HK-2 (cell line): ENCODE measurements around the gene ATP6V0E1.
"Not testable (repeated sequence)": the region's sequence is repeated elsewhere in the genome, so short reads cannot be mapped to it uniquely, and the experiment has no call there.

ENCODE experiments used
- DNase-seq: peaks from one replicate; pipeline ENCODE4 v3.0.0-alpha.2; 2018; ENCODE audit not compliant: unreplicated experiment

Gene ATP6V0E1

DNA sequence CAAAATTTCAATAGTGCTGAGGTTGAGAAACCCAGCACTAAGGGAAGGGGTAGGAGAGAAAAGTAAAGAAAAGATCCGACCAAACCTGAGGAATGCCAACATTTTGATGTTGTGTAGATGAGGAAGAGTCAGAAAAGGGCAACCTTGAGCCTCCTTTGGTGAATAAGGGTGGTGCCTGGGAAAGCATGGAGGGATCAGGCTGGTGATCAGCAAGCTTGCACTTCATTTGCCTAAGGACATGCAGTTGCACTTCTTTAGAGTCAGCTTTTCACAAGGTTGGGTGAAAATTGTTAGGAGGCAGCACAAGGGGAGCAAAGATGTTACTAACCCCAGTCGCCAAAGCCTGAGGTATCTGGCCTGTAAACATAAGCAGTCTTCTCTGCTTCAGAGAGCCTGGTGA, 20.4 kb downstream of the ATP6V0E1 start:
- no peak for DNase-seq

DNA sequence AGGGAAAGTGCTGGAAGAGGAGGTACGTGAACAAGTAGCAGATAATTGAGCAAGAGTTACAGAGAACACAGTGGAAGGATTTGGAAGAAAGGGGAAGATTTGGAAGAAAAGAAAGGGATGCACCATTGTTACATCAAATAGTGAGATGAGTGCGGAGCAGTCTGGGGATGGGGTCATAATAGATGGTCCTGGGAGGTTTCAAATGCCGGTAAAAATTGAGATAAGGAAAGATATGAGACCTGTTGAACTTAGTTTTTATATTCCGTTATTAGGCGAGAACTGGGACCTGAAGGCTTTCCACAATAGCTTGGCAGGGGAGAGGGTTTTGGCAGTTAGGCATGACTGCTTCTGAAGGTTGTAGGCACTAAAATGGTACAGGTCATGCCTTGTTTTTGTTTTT, 20.9 kb downstream of the ATP6V0E1 start:
- DNase-seq, result no peak

DNA sequence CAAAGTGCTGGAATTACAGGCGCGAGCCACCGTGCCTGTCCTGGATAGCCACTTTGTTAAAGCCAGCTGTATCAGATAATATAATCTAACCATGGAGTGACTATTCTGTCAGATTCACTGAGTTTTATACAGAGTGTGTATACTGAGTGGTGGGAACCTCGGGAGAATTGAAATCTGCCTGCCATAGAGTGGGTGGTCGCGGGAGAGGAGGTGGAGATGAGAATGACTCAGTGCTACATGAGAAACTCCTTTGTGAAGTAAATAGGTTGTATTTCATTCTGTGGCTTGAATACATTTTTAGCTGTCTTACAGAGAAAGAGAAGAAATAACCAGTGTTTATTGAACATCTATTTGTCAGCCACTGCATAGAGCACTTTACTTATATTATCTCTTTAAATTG, 26.4 kb downstream of the ATP6V0E1 start:
- no peak for DNase-seq

DNA sequence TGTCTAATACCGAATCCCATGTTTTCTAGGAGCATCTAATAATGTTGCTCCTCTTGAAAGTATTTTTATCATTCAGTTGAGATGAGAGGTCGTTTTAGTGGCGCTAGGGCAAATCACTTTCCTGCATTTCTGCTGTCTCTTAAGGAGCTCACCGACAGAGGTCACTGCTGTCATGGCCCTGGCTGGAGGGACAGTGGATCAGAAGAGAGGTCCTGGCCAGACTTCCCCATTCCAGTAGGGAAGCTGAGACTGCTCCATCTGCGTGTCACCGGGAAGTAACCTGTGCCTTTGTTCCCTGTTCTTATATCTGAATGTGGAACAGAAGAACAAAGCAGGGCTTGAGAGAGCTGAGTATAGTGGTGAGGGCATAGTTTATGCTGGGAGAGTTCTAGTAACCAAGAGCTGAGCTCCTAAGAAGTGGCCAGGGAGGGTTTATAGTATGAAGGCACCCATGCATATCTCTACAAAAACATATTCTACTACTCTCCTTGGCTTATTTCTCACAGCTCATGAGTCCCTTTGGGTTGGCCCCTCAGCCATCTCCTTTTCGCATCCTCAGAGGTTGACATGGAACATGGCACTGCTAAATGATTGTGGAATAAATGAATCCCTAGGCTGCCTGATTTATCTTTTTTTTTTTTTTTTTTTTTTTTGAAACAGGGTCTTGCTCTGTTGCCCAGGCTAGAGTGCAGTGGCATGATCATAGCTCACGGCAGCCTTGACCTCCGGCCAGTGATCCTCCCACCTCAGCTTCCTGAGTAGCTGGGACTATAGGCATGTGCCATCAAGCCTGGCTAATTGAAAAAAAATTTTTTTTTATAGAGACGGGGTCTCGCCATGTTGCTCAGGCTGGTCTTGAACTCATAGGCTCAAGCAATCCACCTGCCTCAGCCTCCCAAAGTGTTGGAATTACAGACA, 27.2 kb downstream of the ATP6V0E1 start:
- no peak for DNase-seq

DNA sequence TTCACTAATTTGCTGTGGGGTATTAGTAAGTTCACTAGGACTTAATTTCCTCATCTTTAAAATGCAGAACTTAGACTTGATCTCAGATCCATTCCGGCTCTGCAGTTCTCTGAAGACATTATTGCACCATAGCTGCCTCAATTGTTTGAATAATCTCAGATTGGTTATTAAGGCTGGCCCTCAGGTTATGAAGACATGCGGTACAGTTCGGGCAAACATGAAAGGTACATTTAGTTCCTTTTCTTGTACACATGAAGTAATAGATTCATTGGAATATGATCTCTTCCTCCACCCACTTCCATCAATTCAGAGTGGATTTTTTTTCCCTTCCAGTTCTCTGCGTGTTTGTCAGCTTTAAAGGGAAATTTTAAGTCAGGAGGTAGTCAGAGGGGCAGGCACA, 28.0 kb downstream of the ATP6V0E1 start:
- DNase-seq, result no peak

DNA sequence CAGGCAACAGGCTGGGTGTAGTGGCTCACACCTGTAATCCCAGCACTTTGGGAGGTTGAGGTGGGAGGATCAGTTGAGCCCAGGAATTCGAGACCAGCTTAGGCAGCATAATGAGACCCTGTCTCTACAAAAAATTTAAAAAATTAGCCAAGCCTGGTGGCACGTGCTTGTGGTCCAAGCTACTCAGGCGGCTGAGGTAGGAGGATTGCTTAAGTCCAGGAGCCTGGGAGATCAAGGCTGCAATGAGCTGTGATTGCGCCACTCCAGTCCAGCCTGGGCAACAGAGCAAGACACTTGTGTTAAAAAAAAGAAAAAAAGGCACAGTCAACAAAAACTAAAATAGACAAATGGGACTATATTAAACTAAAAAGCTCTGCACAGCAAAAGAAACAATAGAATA, 29.3 kb downstream of the ATP6V0E1 start:
- DNase-seq, result no peak

DNA sequence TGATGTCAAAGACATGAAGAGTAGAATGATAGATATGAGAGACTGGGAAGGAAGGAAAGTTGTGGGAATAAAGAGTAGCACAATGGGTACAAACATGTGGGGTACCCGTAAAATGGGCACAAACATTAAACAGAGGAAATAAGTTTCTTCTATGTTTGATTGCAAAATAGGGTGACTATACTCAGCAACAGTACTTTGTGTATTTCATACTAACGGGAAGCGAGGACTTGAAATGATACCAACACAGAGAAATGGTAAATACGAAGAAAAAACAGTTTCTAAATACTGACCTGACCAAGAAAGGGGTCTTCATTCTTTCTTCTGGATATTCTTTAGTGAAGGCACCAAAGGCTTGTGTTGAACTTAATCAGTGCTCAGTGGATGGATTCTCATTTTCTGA, 31.1 kb downstream of the ATP6V0E1 start:
- no peak for DNase-seq

DNA sequence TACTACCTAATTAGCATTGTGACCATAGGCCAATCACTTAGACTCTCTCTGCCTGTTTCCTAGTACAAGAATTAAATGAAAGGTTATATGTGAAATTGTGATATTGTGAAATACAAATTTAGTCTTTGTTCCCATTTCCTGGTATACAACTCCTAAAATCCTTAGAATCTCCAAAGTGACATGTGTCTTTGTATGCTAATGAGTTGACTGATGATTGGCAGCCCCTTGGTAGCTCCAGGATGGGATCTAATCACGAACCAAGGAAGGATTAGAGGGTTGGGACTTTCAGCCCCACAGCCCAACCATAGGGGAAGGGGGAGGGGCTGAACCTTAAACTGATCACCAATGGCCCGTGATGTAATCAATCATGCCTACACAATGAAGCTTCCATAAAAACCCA, 31.6 kb downstream of the ATP6V0E1 start:
- no peak for DNase-seq

DNA sequence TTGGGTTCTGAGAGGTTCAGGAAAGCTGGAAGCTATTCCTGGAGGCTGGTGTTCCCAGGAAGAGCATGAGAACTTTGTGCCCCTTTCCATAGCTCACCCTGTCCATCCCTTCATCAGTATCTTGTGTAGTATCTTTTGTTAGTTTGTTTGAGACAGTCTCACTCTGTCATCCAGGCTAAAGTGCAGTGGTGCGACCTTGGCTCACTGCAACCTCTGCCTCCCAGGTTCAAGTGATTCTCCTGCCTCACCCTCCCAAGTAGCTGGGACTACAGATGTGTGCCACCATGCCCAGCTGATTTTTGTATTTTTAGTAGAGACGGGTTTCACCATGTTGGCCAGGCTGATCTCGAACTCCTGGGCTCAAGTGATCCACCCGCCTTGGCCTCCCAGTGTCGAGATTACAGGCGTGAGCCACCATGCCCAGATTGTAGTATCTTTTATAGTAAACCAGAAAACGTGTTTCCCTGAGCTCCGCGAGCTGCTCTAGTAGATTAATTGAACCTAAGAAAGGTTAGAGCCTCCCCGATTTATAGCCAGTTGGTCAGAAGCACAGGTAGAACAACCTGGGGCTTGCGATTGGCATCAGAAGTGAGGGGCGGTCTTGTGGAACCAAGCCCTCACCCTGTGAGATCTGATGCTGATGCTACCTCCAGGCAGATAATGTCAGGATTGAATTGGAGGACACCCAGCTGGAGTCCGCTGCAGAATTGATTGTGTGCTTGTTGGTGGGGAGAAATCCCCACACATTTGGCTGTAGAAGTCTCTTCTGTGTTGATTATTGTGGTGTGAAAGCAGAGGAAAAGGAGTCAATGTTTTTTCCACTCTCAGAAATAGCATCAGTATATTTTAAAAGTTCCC, 32.3 kb downstream of the ATP6V0E1 start:
- DNase-seq, result no peak

DNA sequence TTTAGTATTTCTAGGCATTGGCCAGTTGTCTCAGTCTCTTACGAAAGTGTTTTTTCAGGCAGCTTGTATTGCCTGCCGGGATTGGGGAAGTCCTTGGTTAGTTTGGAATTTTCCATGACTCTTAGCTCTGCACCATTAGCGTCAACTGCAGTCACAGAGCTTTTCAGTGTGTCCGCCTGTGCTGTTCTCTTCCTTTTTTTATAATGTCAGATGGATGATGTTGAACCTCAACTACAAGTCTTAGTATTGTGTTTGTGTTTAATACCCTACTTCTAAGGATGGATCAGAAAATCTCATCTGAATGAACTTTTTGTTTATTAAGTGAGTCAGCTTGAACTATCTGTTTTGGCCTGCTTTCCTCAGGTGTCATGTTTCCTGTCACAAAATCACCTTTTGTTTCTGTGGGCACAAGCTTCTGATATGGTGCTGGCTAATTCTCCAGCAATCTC, 33.1 kb downstream of the ATP6V0E1 start:
- DNase-seq, result no peak

DNA sequence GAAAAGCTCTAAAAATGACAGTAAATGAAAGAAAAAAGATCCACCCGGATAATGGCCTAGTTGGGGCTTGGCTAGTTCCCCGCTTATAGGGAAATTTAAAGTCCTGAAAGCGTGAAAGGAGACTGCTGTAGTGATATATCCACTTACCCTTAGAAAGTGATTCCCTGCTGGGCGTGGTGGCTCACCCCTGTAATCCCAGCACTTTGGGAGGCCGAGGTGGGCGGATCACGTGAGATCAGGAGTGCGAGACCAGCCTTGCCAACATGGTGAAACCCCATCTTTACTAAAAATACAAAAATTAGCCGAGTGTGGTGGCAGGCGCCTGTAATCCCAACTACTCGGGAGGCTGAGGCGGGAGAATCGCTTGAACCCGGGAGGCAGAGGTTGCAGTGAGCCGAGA, 33.5 kb downstream of the ATP6V0E1 start:
- DNase-seq, result not testable (repeated sequence)

DNA sequence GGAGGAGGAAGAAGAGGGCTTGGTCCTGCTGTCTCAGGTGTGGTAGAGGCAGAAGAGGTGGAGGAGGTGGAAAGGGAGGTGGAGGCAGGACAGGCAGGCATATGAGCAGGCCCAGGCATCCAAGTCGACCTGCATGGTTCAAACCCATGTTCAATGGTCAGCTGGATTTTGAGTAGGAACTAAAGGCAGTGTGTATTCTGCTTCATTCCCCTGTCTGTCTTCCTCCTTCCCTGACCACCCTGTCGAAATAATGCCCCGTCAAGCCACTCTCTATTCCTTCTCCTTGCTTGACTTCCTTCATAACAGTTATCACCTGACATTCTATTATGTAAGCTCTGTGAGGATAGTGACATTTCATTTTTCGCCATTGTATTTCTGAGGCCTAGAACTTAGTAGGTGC, 34.8 kb downstream of the ATP6V0E1 start:
- DNase-seq, result no peak

DNA sequence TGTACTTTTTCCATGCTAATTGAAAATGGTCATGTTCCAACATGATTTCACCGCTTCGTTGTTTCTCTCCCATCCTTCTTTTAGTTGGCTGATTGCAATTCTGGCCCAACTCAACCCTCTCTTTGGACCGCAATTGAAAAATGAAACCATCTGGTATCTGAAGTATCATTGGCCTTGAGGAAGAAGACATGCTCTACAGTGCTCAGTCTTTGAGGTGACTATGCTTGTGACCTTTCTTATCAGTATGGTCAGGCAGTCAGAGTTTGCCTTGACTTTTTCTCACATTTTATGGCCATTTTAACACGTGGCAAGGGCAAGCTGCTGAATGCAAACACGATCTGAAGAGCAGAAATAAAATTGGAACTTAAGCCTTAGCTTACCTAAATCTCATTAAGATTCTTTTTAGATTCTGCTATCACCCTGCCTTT, 36.6 kb downstream of the ATP6V0E1 start:
- DNase-seq, result no peak

DNA sequence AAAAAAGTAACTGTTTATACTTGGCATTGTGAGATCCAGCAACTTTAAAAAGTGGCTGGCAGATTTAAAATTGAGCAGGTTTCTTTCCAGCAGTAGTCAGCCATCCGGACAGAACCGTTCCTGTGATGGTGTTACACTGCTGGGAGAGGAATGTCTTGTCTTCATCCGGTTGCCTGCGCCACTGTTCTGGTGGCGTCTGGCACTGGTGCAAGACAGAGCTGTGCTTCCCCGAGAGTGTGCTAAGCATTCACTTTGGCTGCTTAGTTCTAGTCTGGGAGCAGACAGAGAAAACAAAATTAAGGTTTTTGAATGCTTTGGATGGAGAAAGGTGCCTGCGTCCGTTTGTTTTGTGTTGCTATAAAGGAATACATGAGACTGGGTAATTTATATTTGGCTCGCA, 37.1 kb downstream of the ATP6V0E1 start:
- no peak for DNase-seq

DNA sequence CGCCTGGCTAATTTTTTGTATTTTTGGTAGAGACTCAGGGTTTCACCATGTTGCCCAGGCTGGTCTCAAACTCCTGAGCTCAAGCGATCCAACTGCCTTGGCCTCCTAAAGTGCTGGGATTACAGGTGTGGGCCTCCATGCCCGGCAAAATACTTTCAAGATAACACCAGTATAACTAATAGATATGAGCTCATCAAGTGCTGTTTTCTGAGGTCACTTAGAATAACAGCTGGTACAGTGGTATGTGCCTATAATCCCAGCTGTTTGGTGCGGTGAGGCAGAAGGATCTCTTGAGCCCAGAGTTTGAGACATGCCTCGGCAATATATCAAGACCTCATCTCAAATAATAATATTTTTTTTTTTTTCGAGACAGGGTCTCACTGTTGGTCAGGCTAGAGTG, 42.1 kb downstream of the ATP6V0E1 start:
- DNase-seq, result no peak

DNA sequence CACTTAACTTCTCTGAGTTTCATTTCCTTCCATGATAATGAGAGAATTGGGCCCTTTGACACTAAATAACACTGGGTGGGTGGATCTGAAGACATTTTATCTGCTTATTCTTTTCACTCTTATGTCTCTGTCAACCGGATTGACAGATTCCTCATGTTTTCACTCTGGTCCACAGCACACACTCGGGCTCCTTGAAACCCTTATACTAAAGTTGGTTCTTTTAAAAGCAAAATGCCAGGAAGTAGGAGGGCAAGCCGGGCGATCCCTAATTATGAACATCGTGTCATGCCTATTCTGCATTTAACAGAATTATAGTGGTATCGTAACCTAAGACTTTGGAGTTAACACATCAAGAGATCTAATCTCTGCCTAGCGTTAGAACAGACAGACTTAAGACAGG, 44.3 kb downstream of the ATP6V0E1 start:
- no peak for DNase-seq

DNA sequence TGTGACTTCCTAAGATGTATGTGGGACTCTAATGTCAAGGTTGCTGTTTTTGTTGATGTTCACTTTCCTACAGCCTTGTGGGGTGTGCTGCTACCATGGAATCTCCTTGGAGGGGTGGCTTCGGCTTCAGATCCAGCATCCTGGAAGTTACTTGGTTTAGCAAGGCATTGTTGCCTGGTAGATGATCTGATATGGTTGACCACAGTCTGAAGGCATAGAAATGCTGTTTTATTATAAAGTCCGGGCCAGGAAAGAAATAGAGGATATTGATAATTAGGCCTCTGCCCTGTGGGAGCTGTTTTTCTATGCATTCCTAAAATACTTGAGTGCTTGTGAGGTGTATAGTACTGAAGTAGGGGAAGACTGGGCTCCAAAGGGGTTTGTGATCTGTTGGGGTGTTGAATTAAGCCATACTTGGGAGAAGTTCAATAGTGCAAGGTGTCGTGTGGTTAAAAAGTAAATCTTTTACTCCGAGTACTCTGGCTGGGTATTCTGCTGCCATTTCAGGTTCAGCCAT, 45.3 kb downstream of the ATP6V0E1 start:
- DNase-seq, result no peak

DNA sequence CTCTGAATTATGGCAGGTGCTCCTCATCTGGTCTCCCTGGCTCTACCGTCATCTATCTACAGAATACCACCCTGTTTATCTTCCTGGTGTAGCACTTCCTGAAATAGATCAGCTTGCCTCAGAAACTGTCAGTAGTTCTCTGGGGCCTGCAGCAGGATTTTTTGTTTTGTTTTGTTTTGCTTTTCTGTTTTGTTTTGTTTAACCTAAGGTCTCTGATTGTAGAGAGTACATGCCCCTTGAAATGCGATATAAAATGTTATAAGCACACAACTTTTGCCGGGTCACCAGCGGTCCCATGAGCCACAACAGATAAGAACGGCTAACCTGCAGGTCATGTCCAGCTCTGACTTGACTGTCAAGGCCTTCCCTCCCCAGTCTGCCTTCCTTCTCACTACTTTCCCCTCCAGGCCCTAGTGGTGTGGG, 45.9 kb downstream of the ATP6V0E1 start:
- no peak for DNase-seq

DNA sequence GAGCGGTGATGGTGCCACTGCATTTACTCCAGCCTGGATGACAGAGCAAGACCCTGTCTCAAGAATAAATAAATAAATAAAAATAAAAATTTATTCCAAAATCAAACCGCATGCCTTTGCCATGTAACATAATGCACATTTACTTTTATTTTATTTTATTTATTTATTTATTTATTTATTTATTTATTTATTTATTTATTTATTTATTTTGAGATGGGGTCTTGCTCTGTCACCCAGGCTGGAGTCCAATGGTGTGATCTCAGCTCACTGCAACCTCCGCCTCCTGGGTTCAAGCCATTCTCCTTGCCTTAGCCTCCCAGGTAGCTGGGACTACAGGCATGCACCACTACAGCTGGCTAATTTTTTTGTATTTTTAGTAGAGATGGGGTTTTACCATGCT, 48.5 kb downstream of the ATP6V0E1 start:
- not testable (repeated sequence) for DNase-seq

DNA sequence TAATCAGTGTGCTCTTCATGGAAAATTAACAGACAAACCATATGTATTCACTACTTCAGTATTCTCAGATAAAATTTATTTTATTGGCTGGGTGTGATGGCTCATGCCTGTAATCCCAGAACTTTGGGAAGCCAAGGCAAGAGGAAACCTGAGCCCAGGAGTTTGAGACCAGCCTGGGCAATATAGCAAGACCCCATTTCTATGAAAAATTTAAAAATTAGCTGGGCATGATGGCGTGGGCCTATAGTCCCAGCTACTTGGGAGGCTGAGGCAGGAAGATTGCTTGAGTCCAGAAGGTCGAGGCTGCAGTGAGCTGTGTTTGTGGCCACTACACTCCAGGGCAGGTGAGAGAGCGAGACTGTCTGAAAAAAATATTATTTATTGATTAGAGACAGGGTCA, 49.2 kb downstream of the ATP6V0E1 start:
- DNase-seq, result no peak

DNA sequence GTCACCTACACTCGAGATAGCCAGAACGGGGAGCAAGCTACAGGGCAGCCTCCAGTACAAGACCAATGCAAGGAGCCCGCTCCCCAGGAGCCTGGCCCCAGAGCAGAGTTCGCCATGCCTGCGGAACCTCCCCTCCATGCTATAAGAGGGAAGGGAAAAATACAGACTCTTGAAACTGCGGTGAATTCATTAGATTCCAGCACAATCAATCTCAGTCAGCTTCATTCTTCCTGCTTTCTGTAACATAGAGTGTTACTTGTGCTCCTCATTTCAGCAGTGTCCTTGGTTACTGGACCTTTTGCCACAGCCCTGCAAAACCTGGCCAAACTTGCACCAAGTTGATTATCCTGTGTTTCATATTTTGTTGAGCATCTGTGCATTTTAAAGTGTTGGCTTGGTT, 50.4 kb downstream of the ATP6V0E1 start:
- no peak for DNase-seq

DNA sequence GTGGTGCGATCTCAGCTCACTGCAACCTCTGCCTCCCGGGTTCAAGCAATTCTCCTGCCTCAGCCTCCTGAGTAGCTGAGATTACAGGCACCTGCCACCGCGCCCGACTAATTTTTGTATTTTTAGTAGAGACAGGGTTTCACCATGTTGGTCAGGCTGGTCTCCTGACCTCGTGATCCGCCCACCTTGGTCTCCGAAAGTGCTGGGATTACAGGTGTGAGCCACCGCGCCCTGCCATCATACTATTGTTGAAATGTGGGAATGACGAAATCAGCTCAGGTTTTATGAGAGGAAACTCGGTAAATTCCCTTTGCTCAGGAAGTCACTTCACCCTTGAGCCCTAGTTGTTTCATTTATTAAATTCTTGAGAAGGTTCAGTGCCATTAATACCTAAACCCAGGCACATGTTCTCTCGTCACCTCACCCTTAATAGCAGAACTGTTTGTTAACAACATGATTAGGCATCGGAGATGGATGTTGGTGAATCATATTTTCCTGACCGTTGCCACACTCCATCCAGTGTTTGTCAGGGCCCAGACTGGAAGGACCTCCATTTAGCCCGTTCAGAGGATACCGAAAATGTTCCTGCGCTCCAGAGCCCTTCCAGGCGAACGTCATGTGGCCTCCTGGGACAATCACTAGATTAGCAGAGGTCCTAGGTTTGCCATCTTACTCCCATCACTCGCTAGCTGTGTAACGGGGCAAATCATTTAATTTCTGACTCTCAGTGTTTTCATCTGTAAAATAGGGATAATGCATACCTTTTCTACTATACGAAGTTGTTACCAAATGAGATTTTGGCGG, 52.5 kb downstream of the ATP6V0E1 start:
- DNase-seq, result no peak
